OCI-LY7 (cell line): ENCODE data around the gene NPB.

Experiments used
- EZH2phosphoT487 ChIP-seq: fragments of 200-600 bp; sonication (generic); IDR thresholded peaks from 2 replicates; pipeline ENCODE4 v1.6.1; 2018; ENCODE audit warnings: low read depth, borderline replicate concordance, mild to moderate bottlenecking, mixed run types, antibody characterized with exemption, low read length, moderate library complexity, mixed read lengths
- TF ChIP-seq, protein P1 (sequence below): fragments of 200-600 bp; sonication (generic); conservative IDR thresholded peaks from 2 replicates; pipeline ENCODE4 v1.5.1; 2014; ENCODE audit warnings: mild to moderate bottlenecking, antibody characterized with exemption, low read length, moderate library complexity, mixed read lengths

DNA sequence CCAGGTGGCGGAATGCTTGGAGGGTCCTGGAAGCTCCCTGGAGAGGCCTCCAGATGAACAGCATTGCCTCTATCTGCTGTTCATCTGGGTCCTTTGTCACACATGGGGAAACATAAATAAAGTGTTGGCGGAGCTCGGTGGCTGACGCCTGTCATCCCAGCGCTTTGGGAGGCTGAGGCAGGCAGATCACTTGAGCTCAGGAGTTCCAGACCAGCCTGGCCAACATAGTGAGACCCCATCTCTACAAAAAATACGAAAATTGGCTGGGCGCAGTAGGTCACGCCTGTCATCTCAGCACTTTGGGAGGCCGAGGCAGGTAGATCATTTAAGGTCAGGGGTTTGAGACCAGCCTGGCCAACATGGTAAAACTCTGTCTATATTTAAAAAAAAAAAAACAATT lies 42.8 kb downstream of the NPB start:
- TF ChIP-seq, protein P1, sequence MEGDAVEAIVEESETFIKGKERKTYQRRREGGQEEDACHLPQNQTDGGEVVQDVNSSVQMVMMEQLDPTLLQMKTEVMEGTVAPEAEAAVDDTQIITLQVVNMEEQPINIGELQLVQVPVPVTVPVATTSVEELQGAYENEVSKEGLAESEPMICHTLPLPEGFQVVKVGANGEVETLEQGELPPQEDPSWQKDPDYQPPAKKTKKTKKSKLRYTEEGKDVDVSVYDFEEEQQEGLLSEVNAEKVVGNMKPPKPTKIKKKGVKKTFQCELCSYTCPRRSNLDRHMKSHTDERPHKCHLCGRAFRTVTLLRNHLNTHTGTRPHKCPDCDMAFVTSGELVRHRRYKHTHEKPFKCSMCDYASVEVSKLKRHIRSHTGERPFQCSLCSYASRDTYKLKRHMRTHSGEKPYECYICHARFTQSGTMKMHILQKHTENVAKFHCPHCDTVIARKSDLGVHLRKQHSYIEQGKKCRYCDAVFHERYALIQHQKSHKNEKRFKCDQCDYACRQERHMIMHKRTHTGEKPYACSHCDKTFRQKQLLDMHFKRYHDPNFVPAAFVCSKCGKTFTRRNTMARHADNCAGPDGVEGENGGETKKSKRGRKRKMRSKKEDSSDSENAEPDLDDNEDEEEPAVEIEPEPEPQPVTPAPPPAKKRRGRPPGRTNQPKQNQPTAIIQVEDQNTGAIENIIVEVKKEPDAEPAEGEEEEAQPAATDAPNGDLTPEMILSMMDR, result no peak
- no peak for TF ChIP-seq EZH2phosphoT487
